AG09319 (cell line): Measurements from ENCODE around the gene SIAH1.
A peak's percentile ranks its signal among the peaks of the same experiment; 100 is the strongest.

ENCODE experiments used
- DNase-seq: peaks from one replicate; pipeline ENCODE4 v3.0.0-alpha.2; 2010; ENCODE audit warnings: low read depth; ENCODE audit errors: extremely low read depth
- CTCF ChIP-seq: IDR thresholded peaks from 2 replicates; pipeline ENCODE4 v1.5.1; 2011; ENCODE audit warnings: low read depth, mild to moderate bottlenecking, inconsistent platforms, low read length, moderate library complexity

Gene SIAH1

GRCh38 chr16:48353565-48354163 lies 31.5 kb downstream of the SIAH1 start:
- DNase-seq: peak; percentile 42

GRCh38 chr16:48352648-48353390 lies 32.4 kb downstream of the SIAH1 start:
- no peak for TF ChIP-seq CTCF
- DNase-seq: no peak

More at GRCh38 chr16:48353565-48354163, 31.5 kb downstream of the SIAH1 start:
- peak; percentile 86 for TF ChIP-seq CTCF

GRCh38 chr16:48350736-48351135 lies 34.5 kb downstream of the SIAH1 start:
- DNase-seq: no peak
- TF ChIP-seq CTCF: no peak

GRCh38 chr16:48347980-48348379 lies 37.2 kb downstream of the SIAH1 start:
- DNase-seq: no peak
- no peak for TF ChIP-seq CTCF

- no peak for TF ChIP-seq CTCF
- DNase-seq: no peak
Observed at GRCh38 chr16:48347191-48347865, 37.9 kb downstream of the SIAH1 start.

- TF ChIP-seq CTCF: no peak
- no peak for DNase-seq
Observed at GRCh38 chr16:48342591-48342990, 42.6 kb downstream of the SIAH1 start.

- no peak for DNase-seq
- no peak for TF ChIP-seq CTCF
Observed at GRCh38 chr16:48340054-48340453, 45.2 kb downstream of the SIAH1 start.
